NCI-H1105 treated with DMSO at 0.1 percent for 48 hours (cell line): ENCODE measurements around the gene CEPT1.
"Not testable (repeated sequence)": the region's sequence is repeated elsewhere in the genome, so short reads cannot be mapped to it uniquely, and the experiment has no call there.

Experiments
- DNase-seq: peaks from one replicate; lab custom pipeline; 2025; lab: John Stamatoyannopoulos, UW

CEPT1 gene

DNA sequence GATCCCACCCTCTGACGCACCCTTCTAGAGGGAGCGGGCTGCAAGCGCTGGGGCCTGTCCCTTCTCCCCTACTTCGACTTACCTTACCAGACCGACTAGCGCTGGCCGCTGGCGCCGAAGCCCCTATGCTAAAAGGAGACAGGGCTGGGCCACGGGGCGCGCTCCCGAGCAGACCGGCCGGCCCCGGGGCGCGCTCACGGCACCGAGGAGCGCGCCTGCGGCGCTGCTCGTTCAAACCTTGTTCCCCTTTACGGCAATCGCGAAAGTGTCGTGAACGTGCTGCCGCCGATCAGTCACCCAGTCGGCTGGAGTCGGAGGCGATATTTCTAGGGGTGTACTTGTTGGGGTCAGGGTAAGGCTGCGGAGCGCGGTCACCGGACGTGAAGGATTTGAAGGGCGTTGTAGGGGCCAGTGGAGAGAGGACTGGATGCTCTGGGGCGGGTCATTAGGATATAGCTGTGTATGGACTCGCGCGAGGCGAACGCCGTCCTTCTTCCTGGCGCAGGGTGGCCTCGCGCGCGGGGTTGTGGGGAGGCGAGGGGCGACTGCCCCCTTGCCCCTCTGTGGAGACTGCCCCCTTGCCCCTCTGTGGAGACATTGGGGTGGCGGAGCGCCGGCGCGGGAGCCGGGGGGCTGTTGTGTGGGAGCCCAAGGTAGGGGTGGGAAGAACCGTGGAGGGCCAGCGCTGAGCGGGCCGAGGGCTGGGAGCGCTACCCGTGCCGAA is at the start of gene CEPT1, which contains the start of gene DRAM2:
TSS of gene CEPT1 (plus strand) at position 268 of the 724 bp plus-strand sequence. CDS start 7,492 bp downstream, outside the sequence.
TSS of gene DRAM2 (minus strand) at position 138 of the 724 bp plus-strand sequence. CDS start 8,539 bp downstream, outside the sequence.
- peak; percentile 92 for DNase-seq

DNA sequence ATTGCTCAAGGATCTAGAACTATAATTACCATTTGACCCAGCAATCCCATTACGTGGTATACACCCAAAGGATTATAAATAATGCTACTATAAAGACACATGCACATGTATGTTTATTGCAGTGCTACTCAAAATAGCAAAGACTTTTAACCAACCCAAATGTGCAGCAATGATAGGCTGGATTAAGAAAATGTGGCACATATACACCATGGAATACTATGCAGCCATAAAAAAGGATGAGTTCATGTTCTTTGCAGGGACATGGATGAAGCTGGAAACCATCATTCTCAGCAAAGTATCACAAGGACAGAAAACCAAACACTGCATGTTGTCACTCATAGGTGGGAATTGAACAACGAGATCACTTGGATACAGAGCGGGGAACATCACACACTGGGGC is 44.6 kb upstream of the CEPT1 start:
- DNase-seq: not testable (repeated sequence)

DNA sequence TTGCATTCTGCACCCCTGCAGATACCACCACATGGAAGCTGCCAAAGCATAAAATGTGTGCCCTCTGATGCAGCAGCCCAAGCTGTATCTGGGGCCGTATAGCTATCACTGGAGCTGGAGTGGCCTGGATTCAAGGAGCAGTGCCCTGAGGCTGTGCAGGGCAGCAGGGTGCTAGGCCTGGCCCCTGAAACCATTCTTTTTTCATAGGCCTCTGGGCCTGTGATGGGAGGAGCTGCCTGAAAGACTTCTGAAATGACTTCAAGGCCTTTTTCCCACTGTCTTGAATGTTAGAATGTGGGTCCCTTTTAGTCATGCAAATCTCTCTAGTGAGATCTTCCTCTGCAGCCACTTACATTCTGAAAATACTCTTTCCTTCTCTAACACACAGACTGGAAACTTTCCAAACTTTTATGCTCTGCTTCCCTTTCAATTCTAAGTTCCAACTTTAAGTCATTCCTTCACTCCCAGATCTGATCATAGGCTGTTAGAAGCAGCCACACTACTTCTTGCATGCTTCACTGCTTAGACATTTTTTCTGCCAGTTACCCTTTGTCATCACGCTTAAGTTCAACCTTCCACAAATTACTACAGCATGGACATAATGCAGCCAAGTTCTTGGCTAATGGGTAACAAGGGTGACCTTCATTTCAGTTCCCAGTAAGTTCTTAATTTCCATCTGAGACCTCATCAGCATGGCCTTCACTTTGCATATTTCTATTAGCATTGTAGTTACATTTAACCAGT is 42.5 kb upstream of the CEPT1 start:
- no peak for DNase-seq

DNA sequence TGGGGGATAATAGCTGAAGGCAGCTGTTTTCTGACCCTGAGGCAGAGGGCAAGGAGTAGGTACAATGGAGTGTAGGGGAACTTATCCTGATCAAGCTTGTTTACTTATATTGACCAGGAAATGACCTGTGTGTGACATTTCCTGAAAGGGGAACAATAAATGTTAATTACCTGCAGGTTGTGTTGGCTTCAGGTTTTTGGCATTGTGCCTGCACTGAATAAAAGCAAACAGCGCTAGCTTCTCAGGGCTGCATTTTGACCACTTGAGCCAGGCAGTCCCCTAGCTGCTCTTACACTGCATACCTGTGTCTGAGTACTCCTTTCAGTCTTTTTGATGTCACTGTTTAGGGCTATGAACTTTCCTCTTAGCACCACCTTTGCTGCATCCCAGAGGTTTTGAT is 40.7 kb upstream of the CEPT1 start:
- DNase-seq: peak; percentile 28

DNA sequence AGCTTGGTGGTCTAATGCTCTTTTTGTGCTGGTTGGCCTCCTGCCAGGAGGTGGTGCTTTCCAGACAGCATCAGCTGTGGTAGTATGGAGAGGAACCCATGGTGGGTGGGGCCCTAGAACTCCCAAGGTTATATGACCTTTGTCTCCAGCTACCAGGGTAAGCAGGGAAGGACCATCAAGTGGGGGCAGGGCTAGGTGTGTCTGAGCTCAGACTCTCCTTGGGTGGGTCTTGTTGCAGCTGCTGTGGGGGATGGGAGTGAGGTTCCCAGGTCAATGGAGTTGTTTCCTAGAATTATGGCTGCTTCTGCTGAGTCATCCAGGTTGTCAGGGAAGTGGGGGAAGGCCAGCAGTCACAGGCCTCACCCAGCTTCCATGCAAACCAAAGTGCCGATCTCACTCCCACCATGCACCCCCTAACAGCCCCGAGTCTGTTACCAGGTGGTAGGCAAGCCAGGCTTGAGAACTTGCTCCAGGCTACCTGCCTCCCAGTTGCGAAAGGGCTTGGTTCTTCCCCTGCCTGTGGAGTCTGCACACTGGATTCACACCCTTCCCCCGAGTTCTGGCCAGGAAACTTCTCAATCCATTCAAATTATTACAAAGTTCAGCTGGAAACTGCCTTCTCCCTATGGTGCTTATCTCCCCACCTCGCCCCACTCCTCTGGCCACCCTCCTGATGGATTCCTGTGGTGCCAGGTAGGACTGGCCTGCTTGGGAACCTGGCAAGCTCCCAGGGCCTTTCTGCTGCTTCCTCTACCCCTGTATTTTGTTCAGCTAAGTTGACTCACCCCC is 38.0 kb upstream of the CEPT1 start:
- DNase-seq: no peak

DNA sequence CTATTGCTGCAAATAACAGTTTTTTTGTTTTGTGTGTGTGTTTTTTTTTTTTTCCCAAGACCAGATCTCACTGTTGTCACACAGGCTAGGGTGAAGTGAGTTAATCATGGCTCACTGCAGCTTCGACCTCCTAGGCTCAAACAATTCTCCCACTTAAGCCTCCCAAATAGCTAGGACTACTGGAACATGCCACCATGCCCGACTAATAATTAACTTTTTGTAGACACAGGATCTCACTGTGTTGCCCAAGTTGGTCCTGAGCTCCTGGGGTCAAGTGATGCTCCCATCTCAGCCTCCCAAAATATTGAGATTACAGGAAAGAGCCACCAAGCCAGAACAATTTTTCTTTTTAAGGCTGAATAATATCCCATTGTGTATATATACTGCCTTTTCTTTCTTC is 35.0 kb upstream of the CEPT1 start:
- no peak for DNase-seq

DNA sequence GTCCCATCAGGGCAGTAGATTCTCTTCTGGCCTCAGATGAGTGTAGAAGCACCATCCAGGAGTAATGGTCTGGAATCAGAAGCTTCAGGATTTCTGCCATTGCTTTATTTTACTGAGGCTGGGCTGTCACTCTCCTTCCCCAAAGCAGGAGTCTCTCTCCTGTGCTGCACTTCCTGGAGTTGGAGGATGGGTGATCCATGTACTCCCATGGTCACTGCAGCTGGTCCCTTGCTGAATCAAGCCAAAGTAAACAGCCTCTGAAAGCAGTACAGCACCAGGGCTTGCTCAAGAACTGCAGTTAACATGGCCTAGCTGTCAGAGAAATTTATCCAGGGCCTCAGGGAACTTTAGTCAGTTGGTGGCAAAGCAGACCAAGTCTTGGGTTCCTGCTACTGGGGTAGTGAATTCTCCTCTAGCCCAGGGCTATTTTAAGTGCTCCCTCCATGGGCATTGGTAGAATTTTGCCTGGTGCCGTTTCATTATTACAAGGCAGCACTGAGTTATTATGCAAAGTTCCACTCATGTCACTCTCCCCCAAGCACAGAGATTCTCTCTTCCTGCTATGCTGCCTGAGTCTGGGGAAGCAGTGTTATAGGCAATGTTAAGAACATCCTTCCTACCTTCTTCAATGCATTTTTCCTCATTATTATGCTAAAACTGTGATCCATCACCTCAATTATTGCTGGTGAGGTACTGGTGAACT is 29.7 kb upstream of the CEPT1 start:
- DNase-seq: no peak

DNA sequence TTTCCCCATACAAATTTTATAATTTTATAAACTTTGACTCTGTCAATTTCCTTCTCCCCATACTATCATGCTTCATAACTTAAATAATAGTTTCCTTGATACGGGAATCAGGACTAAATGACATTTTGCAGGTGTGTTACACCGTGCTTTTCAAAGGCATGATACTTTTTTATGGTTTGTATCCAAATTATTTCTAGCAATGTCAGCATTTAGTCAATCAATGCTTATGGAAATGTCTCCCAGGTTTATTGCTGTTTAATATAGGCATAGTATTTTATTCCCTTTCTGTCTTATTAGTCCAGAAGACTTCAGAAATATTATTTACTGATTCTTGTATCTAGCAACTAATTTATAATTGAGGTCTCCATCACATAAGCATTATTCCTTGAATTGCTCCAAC is 23.5 kb upstream of the CEPT1 start:
- DNase-seq: no peak

DNA sequence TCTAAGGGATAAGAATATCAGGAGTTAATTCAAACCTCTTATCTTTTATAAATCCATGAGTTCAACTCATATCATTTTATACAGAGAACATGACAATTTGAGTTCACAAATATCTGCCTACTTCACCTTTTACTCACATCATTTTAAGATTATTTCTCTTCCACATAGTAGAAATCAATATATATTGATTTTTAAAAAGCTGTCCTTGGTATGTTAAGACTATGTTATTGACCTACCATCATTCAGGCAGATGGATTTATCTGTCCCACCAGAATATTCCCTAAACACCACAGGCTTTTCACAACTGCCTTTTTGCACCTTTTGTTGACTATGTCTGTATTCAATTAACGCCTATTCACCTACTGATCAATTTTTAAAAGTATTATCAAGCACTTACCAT is 13.7 kb upstream of the CEPT1 start:
- DNase-seq: no peak

DNA sequence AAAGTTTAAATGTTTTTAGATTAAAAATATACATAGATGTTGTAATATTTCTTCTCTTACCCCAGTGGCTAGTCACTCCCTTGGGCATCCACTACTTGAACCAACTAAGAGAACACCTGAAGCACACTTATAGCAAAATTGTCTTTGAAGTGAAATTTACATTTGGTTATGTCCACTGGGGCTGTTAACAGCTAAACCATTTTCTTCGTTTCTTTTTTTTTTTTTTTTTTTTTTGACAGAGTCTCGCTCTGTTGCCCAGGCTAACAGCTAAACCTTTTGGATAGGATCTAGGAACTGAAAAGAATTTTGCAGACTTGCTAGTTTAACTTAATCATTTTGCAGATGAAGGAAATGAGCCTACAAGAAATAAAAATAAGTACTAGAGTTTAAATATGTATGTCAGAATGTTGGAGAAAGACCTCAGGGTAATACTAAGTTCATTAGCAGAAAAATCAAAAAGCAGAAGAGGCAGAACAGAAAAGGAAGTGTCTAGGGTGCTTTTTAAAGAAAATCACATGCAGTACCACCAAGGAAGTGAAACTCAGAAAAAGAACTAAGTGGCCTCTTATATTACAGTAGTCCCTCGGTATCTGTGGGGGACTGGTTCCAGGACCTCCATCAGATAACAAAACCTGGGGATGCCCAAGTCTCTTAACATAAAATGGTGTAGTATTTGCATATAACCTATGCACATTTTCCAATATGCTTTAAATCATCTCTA is 11.9 kb upstream of the CEPT1 start:
- DNase-seq: no peak

DNA sequence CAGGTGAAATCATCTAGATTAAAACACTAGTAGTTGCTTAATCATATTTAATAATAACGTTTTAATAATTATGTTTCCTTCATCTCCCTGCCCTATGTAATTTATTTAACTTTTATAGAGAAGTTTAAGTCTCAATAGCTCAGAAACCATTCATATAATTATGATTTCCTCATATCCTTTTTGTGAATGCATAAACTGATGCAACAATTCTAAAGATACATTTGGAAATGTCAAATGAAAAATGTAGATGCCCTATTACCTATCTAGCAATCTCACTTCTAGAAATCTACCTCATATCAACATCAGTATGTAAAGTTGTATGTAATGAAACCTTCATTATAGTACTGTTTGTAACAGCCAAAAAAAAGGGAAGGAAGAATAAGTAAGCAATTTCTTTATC is 10.6 kb upstream of the CEPT1 start:
- no peak for DNase-seq

DNA sequence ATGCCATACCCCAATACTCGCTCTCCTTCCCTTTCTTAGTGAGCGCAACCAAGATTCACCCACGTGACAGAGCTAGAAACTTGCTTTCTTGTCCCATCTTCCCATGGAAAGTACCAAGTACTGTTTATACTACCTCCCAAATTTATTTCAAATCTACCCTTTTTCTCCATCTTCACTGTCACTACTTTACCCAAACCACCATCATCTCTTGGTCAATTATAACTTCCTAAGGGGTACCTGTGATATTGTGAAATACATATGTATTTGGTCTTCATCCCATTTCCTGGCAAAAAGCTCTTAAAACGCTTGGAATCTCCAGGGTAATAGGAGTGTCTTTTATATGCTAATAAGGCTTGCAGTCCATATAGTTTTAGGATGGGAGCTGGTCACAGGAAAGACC is 8.3 kb upstream of the CEPT1 start:
- DNase-seq: no peak

DNA sequence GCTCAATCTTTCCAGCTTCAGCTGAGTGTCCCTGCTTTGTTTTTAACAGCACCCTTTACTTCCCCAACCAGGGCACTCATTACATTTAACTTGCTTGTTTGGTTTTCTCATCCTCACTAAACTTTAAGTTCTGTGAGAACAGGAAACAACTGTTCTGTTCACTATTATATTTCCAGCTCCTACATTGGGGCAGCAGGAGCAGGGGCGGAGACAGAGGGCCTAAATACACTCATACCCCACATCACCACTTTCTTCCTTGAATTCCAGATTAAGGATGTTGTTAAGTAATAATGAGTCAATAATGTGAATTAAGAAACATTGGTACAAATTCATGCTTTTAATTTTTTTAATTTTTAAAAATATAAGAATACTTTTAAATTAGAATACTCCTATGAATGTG is 6.2 kb upstream of the CEPT1 start:
- no peak for DNase-seq

DNA sequence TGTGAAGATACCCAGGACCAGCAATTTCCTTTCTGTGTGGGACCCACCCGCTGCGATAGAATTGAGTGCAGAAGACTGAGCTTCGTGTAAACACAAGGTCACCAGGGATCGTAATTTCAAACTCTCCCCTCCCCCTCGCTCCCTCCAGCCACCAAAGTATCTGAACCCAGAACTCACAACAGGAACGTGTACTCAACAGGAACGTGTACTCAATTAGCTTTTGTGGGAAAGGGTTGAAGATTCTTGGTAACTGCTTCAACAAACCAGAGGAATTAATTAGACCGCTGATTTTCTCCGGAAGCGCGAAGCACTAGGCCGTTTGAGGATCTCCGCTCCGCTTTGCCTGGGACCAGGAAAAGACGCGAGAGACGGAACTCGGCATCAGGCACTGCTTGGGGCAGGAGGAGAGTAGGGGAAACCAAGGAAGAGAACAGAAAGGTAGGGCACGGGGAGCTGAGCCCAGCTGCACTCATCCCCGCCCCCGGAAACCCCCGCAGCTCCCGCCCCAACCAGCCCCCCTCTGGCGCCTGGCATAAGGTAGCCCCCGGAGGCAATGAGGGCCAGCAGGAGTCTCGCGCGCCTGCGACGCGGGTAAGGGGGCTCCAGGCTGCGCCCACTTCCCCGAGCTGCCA is 583 bp upstream of the CEPT1 start:
- DNase-seq: peak; percentile 84

DNA sequence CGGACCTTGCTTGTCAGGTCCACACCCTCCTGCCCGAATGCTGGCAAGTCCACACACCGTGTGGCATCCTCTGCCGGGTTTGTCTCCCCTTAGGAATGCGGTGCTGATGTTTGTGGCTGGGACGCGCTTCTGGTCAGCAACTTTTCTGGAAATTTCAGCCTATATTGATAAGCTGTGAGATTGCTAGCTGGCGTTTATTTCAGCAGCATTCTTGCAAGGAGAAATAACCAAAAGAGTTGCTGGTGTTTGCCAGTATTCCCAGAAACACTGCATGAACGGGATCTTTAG is 601 bp downstream of the CEPT1 start:
- DNase-seq: no peak

DNA sequence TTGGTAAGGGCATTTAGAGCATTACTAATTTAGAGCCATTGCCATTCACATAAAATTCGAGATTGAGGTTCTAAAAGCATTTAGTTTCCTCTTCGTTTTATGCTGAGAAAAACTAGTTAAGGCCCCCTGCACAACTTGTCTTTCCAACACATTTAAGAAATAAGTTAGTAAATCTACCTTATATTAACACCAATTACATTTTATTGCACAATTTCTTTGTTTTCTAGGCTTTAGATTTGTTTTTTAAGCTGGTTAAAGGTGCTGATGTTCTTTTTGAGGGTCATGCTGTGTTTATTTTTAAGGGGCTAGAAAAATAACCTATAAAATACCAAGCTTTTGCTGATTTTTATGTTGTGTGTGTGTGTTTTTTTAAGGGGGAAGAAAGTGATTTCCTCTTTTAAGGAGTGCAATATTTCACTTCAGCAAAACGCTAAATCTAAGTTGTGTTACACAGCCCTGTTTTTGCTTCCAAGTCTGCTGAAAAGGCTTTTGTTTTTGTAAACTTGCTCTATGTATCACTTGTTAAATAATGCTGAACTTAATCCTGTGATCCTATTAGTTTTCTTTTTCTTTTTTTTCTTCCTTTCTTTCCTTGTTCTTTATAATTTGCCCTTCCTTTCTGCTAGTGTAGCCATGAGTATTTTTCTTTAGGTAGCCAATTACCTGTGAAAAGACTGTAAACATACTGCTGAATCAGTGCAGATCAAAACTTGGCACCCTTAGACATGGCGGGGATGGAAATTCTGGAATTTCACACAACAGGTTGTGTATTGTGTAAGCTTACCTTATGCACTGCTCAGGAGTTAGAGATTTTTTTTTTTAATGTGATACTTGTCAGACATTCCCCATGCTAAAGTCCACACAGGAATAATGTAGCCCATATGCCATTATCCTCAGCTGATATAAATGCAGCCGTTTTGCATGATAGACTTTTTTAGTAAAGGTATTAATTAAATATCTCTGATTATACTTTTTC is 1.5 kb downstream of the CEPT1 start:
- DNase-seq: no peak

DNA sequence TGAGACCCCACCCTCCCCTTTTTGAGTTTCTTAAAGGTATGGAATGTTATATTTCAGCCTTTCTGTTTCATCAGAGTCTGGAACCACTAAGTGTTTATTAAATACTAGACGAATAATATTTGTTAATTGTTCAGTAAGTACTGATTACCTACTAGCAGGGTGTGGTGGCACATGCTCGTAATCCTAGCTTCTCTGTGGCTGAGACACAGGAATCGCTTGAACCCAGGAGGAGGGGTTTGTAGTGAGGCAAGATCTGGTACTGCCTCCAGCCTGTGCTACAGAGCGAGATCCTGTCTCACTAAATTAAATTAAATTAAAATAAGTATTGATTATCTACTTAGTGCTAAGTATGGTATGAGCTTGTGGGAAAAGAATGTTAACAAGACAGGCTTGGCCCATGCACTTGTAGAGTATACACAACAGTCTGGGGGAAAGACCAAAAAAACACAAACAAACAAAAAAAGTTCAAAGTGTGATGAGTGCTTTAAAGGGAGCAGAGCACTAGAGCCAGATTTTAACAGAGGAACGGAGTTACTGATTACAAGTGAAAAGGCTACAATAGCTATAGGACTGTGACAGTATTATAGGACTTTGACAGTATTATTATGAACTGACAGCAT is 2.4 kb downstream of the CEPT1 start:
- DNase-seq: no peak

DNA sequence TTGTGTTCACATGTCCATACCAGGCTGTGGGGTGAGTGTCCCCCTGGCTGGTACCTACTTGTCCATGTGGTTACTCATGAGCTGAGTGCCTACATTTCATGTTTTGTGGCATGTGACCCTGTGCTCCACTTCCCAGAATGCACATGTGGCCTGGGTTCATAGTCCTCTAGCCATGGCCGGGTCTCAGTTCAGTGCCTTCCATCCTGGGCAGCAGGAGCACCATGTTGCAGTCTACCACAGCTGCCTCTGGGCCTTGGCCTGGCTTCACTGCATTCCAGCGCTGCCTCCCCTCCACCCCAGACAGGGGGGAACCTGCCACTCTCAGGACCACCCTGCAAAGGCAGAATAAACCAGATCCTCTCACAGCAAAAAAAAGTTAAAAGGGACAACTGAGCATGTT is 5.5 kb downstream of the CEPT1 start:
- no peak for DNase-seq

DNA sequence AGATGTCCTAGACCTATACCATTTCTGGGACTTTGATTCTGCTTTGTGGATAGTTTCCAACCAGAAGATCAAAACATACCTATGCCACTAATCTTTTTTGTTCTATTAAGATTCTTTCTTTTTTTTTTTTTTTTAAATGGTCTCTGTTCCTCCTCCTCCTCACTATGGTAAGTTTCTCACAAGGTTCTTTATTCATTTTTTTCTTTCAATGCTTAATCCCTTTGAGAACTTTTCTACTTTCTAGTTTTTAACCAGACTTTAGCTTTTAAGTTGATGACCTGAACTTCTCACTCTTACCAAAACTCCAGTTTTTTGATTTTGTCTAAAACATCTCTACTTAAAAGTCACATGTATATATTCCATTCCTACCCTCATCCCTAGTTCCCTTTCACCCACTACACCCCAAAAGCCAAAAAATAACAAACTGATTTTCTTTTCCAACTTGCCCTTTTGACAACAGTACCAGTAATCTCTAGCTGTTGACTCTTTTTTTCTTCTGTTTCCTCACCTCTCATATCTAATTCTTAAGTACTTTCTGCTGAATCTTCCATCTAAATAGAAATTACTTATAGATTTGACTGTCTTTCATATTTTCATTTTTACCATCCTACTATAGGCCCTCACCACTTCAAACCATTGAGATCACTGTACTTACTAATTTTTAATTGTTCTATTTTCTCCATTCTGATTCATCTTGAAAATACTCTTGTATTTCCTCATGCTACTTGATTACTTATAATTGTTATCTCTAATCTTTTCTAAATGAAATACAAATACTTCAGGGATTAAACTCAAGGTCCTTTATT is 6.1 kb downstream of the CEPT1 start:
- no peak for DNase-seq
